Keratinocyte (primary cell): ENCODE results near the gene ZCWPW2. TPM values are rescaled to one million over a fixed set of nuclear protein-coding genes. Genes with fewer than 3 reads are reported as not detected.

ENCODE experiments used
- DNase-seq: peaks from one replicate; pipeline ENCODE4 v3.0.0-alpha.2; 2011; ENCODE audit warnings: low read depth, missing footprints, low spot score
- FAIRE-seq: peaks from 2 replicates; lab custom pipeline; 2011; peaks lifted over from hg19 to GRCh38; lab: Jason Lieb, UNC
- H2AFZ ChIP-seq: 2 replicates; pipeline ENCODE4 v1.6.0; 2012; ENCODE audit warnings: low read length, control low read depth, inconsistent platforms; ENCODE audit not compliant: control insufficient read depth
- H3K27ac ChIP-seq: 2 replicates; pipeline ENCODE4 v1.5.1; 2011; ENCODE audit warnings: low read length; ENCODE audit not compliant: control insufficient read depth, insufficient read depth
- H3K27me3 ChIP-seq: 3 replicates; pipeline ENCODE4 v1.6.0; 2011; ENCODE audit warnings: low read length; ENCODE audit not compliant: control insufficient read depth, insufficient read depth; ENCODE audit errors: extremely low read depth
- H3K36me3 ChIP-seq, 2 experiments: 2 replicates in 1 of 2; 3 replicates in 1 of 2; pipeline ENCODE4 v1.5.1; 2011; ENCODE audit warnings: low read length in 2 of 2, mild to moderate bottlenecking in 1 of 2; ENCODE audit not compliant: control insufficient read depth in 2 of 2, insufficient read depth in 2 of 2; ENCODE audit errors: extremely low read depth in 1 of 2
- H3K4me1 ChIP-seq: 3 replicates; pipeline ENCODE4 v1.5.1; 2011; ENCODE audit warnings: low read length; ENCODE audit not compliant: control insufficient read depth, insufficient read depth; ENCODE audit errors: extremely low read depth
- H3K4me2 ChIP-seq: 3 replicates; pipeline ENCODE4 v1.6.0; 2011; ENCODE audit warnings: low read depth, low read length; ENCODE audit not compliant: control insufficient read depth, insufficient read depth; ENCODE audit errors: extremely low read depth
- H3K4me3 ChIP-seq, 3 experiments: fragments of 200-600 bp in 1 of 3; sonication (generic) in 1 of 3; 2 replicates in 2 of 3; 3 replicates in 1 of 3; pipeline ENCODE4 v1.5.1; 2011 to 2016; ENCODE audit warnings: low read length in 3 of 3, mild to moderate bottlenecking in 3 of 3, control low read depth in 2 of 3, inconsistent platforms in 1 of 3, low read depth in 1 of 3, mixed read lengths in 1 of 3, mixed run types in 1 of 3, moderate library complexity in 1 of 3; ENCODE audit not compliant: control insufficient read depth in 2 of 3, insufficient read depth in 2 of 3; ENCODE audit errors: extremely low read depth in 1 of 3
- H3K79me2 ChIP-seq: 2 replicates; pipeline ENCODE4 v1.6.0; 2012; ENCODE audit warnings: low read length; ENCODE audit not compliant: control insufficient read depth, insufficient read depth
- H3K9ac ChIP-seq: 3 replicates; pipeline ENCODE4 v1.6.0; 2011; ENCODE audit warnings: low read length; ENCODE audit not compliant: control insufficient read depth, insufficient read depth; ENCODE audit errors: extremely low read depth
- H3K9me1 ChIP-seq: 3 replicates; pipeline ENCODE4 v1.6.0; 2011; ENCODE audit warnings: low read length; ENCODE audit not compliant: control insufficient read depth, insufficient read depth; ENCODE audit errors: extremely low read depth
- H3K9me3 ChIP-seq: 2 replicates; pipeline ENCODE4 v1.5.1; 2012; ENCODE audit warnings: low read depth, low read length; ENCODE audit not compliant: control insufficient read depth
- H4K20me1 ChIP-seq: 3 replicates; pipeline ENCODE4 v1.6.0; 2011; ENCODE audit warnings: low read length; ENCODE audit not compliant: control insufficient read depth, insufficient read depth; ENCODE audit errors: extremely low read depth
- CTCF ChIP-seq, 3 experiments: IDR thresholded peaks in 1 of 3; conservative IDR thresholded peaks in 1 of 3; optimal IDR thresholded peaks in 1 of 3; 2 replicates in 2 of 3; 3 replicates in 1 of 3; pipeline versions ENCODE3 to v1.5.1; 2011; ENCODE audit warnings: low read length in 3 of 3, mild to moderate bottlenecking in 3 of 3, moderate library complexity in 2 of 3, control low read depth in 1 of 3, inconsistent platforms in 1 of 3; ENCODE audit not compliant: insufficient read depth in 2 of 3; ENCODE audit errors: extremely low read depth in 1 of 3
- EZH2 ChIP-seq: IDR thresholded peaks from one replicate; pipeline ENCODE4 v1.6.1; 2012; ENCODE audit warnings: inconsistent platforms, mild to moderate bottlenecking, low read length, moderate library complexity
- dilution Hi-C: fragments of 300-500 bp; cut with MboI; formaldehyde crosslinking; loops from one replicate; pipeline ENCODE4 v1.7.0; 2020; ENCODE audit warnings: low sequenced_read_pairs; ENCODE audit not compliant: extremely low pct_ligation_motif_present
- polyA plus RNA-seq, 5 experiments: library from polyadenylated mRNA; depleted of rRNA in 3 of 5; stranded (reverse) in 3 of 5; stranded (forward) in 1 of 5; unstranded in 1 of 5; fragments of >200 nt; gene quantifications; 1 replicate in 1 of 5; 2 replicates in 3 of 5; 3 replicates in 1 of 5; pipeline versions ENCODE4 v1.2.1 to v1.2.3, GENCODE V29; 2011 to 2012; ENCODE audit warnings: missing spikeins in 2 of 5, low read depth in 1 of 5, low replicate concordance in 1 of 5

The ZCWPW2 gene
- polyA plus RNA-seq, 1 donor (not counting 4 experiments of a cell fraction or from before 2014, with no cell fraction given): 0.58 TPM

GRCh38 chr3:28337230-28337629 lies 11.3 kb upstream of the ZCWPW2 start:
- DNase-seq: no peak
- Histone ChIP-seq H3K27ac (no peak overlapping the region), H2AFZ (no peak overlapping the region), H3K9ac (no peak overlapping the region), H3K4me1 (peaks cover 2% of the 10 kb centered on the region), H3K9me3 (no peaks in the 10 kb centered on the region), H3K4me2 (no peak overlapping the region), H3K9me1 (peaks cover 2% of the 10 kb centered on the region), H4K20me1 (peaks cover 2% of the 10 kb centered on the region), H3K79me2 (peaks cover 13% of the 10 kb centered on the region), H3K36me3 (peaks cover 3 to 13% of the 10 kb centered on the region in 2 experiments), H3K4me3 (no peak overlapping the region), H3K27me3 (no peaks in the 10 kb centered on the region)
- dilution Hi-C loops: no loop called here
- TF ChIP-seq CTCF (optimal IDR thresholded peaks at IDR 0.05 in 1 of 3, IDR thresholded peaks at IDR 0.05 in 1 of 3, conservative IDR thresholded peaks at IDR 0.05 in 1 of 3; ENCODE audit: extremely low read depth in 1 of 3, insufficient read depth in 2 of 3, low read length in 3 of 3): no peak
- TF ChIP-seq EZH2: no peak
- no peak for FAIRE-seq

GRCh38 chr3:28343144-28343543 lies 5.4 kb upstream of the ZCWPW2 start:
- peak overlapping the region; percentile 63 for H3K4me2 ChIP-seq
- H3K9me3 ChIP-seq: no peaks in the 10 kb centered on the region
- peaks cover 2% of the 10 kb centered on the region for H4K20me1 ChIP-seq
- no peaks in the 10 kb centered on the region for H3K27me3 ChIP-seq
- peaks cover 22% of the 10 kb centered on the region for H3K4me1 ChIP-seq
- no peak overlapping the region for H3K9ac ChIP-seq
- TF ChIP-seq CTCF (optimal IDR thresholded peaks at IDR 0.05 in 1 of 3, IDR thresholded peaks at IDR 0.05 in 1 of 3, conservative IDR thresholded peaks at IDR 0.05 in 1 of 3; ENCODE audit: extremely low read depth in 1 of 3, insufficient read depth in 2 of 3, low read length in 3 of 3): no peak
- TF ChIP-seq EZH2: no peak
- no peak overlapping the region for H2AFZ ChIP-seq
- no peak overlapping the region for H3K4me3 ChIP-seq
- no peaks in the 10 kb centered on the region for H3K36me3 ChIP-seq
- peaks cover 2% of the 10 kb centered on the region for H3K9me1 ChIP-seq
- dilution Hi-C loops: no loop called here
- no peak overlapping the region for H3K27ac ChIP-seq
- peaks cover 66% of the 10 kb centered on the region for H3K79me2 ChIP-seq
- no peak for FAIRE-seq
- no peak for DNase-seq
